ENCODE results near the gene LMCD1.

The LMCD1 gene

DNA sequence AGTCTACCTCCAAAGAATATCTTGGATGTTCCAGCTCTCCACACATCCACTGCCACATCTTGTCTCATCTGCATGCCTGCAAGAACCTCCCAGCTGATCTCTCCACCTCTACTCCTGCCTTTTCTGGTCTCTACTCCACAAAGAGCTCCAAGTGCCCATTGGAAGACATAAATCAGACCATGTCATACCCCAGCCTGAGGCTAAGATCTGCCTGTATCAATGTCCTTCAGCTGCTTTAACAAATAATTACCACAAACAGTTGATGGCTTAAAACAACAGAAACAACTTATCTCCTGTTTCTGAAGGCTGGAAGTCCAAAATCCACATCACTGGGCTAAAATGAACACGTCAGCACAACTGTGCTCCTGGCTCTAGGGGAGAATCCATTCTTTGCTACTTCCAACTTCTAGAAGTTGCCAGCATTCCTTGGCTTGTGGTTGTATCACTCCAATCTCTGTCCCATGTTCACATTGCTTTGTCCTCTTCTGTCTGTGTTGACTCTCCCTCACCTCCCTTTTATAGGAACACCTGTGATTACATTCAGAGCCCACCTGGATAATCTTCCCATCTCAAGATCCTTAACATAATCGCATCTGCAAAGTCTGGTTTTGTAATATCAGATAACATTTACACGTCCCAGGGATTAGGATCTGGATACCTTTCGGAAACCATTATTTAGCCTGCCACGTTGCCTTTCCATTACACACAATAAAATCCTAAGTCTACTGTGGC, 17.0 kb upstream of the LMCD1 start:
- no peak for DNase-seq

DNA sequence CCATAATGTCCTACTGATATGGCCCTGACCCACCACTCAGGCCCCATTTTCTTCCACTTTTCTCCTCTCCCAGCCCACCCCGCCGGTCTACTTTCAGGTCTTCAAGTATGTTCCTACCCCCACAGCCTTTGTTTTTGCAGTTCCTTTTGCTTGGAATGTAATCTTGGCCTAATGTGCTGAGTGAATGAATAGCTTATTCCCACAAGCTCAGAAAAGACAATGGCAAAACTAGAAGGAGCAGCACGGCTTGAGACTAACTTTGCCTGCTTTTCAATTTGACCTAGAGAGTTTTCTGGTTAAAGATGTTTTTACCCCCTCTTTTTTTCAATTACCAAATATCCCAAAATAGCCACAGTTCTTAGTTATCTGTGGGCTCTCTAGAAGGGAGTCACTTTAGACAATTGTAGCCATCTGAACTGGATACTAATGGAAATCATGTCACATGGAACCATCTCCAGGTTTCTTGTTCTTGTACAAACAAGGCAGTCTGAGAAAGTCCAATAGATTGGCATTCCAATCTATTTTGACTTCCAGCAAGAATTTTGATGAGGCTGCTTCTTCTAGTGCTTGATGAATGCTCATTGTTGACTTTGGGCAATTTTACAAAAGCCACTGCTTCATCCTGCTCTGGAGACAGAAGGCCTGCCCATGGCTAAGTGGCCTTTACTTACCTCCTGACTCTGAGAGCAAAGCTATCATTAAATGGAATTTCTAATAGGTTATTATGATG, 16.3 kb upstream of the LMCD1 start:
- DNase-seq = no peak

DNA sequence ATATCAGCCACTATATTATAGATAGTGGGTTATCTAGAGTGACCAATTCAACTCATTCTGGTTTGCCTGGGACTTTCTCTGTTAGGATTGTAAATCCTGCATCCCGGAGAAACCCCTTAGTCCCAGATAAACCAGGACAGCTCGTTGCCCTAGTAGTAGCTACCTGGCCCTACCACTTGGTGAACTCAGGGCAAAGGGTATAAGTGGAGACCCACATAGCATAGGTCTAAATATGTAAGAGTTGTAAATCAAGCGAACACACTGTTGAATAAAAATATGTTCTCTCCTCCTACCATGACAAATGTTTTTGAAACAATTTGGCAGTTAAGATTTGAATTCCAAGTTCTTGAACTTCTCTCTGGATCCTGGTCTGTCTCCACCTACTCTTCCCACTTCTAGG, 15.7 kb upstream of the LMCD1 start:
- DNase-seq = no peak

- no peak for DNase-seq
These were observed 15.2 kb upstream of the LMCD1 start for GRCh38 chr3:8486434-8486833.

- no peak for DNase-seq
These were observed 14.7 kb upstream of the LMCD1 start for GRCh38 chr3:8486936-8487335.

DNA sequence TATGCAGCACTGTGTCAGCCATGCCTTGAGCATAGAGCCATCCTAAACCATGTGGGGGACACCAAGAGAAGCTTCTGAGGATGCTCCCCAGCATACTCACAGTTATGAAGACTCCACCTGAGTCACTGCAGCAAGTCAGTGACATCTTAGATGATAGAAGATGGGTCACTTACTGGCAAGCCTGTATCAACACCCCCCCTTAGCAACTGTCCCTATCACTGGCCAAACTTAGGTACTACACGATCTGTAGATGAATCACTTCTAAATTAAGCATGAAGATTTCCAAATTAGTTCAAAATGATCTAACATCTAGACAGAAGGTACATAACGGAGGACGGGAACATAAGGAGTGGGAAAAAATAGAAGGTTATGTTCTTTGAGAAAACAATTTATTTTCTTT, 13.2 kb upstream of the LMCD1 start:
- DNase-seq = no peak

GRCh38 chr3:8488877-8489276, 12.7 kb upstream of the LMCD1 start:
- no peak for DNase-seq

GRCh38 chr3:8489278-8489792, 12.3 kb upstream of the LMCD1 start:
- DNase-seq = no peak

DNA sequence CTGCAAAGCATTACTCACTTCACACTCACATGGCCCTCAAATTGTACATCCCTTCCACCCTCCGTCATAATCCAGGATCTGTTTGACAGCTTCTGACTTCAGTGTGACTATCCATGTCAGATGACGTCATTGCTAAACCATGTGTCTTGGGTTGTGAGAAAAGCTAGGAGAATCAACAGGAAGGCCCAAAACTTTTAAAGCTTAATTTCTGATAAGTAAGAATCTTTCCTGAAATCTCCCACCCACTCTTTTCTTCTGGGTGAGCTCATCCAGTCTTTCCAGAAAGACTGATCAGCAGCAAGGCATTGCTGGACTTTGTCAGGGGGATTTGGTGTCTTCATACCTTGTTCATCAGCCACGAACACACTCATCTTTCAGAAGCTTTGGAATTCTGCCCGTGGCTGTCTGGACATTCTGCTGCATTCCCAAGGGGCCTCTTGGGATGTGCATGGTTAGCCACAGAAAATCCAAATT, 11.5 kb upstream of the LMCD1 start:
- DNase-seq = no peak

DNA sequence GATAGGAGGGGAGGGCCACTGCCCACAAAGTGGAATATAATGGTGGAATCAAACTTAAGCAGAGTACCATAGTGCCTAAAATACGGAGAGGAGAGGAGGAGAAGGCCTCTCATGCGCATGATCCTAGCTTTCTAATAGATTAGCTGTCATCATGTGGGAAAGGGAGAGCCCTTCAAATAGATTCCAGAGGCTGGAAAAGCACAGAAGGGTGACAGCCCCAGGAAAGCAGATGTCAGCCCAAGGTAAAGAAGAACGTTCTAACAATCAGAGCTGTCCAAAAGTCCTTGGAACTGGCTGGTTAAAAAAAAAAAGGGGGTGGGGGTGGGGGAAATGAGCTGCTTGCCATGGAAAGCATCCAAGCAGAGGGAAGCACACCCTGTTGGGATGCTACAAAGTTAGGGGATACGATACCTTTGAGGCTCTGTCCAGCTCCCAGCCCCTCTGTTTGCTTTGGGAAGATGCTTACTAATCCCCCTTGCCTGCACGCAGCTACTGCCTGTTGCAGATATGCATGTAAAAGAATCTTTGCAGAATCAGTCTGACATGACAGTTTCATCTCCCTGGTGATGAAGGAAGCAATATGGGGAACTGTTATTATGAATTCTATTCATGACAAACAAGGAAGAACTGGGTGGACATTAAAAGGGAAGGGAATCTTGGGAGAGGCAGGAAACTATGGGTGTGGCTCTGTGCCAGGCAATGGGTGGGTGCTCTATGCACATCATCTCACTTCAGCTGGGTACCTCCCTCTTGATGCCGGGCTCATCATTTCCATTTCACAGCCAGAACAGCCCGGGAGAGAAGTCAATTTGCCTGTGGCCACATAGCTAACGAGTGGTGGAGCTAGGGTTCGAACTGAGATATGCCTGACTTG, 10.1 kb upstream of the LMCD1 start:
- no peak for DNase-seq

DNA sequence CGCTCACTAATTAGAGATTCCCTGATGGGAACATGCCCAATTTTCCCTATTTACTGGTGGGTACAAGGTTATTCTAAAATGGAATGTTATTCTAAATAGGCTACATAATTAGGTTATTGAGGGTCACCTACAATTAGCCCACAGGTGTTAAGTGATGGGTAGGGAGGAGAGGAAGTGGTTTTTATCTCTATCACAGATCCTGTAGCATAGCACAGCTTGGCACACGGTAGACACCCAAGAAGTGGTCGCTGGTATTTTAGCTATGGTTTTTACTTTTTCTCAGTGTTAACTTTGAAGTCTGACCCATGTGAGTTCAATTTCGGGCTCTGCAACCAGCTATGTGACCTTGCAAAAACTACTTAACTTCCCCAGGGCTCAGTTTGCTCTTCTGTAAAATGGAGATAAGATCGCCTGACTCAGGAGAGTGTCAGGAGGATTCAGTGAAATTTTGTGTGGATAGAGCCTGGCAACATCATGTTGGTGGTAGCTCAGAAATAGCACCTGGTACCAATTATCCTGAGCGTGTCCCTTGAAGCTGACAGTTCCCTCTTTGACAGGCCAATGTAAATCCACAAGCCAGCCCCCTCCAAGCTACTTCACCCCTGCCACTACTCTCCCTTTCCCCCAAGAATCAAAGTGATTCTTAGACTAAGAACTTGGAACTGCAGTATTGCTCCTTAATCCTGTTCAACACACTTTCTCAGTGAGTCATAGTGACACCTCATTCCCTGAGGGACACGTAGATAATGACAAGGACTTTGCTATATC, 8.7 kb upstream of the LMCD1 start:
- DNase-seq = no peak

GRCh38 chr3:8493744-8494143, 7.9 kb upstream of the LMCD1 start:
- no peak for DNase-seq

DNA sequence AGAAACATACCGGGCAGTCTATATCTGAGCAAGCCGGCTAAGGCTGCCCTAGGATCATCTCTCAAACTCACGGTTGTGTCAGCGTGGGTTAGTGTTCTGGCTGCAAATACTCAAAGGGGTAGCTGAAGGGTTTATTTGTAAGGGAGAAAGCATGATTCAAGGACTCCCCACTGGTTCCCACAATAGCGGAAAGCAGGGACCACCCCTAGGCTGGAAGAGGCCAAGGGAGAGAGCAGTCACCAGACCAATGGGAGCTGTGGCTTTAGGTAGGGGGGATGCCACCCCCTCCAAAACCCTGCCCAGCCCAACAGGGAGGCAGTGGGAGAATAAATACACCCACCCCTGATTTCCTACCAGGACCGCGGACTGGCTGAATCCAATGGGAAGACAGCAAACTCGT, 7.3 kb upstream of the LMCD1 start:
- no peak for DNase-seq

DNA sequence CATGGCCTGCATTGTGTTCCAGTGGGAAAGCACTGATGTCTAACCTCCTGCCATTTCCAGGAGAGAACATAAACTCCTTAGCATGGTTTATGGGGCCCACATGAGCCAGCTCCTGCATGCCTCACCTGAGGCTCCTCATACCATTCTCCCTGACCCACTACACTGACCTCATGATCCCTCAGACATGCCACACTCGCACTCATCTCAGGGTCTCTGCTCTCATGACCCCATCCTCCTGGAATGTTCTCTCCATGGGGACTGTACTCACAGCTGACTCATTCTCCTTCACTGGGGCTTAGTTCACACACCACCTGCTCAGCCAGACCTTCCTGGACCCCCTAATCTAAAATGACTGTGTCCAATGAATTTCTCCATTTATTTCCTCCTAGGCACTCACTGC, 4.0 kb upstream of the LMCD1 start:
- no peak for DNase-seq

- DNase-seq = no peak
These were observed 2.4 kb upstream of the LMCD1 start for GRCh38 chr3:8499181-8499611.

DNA sequence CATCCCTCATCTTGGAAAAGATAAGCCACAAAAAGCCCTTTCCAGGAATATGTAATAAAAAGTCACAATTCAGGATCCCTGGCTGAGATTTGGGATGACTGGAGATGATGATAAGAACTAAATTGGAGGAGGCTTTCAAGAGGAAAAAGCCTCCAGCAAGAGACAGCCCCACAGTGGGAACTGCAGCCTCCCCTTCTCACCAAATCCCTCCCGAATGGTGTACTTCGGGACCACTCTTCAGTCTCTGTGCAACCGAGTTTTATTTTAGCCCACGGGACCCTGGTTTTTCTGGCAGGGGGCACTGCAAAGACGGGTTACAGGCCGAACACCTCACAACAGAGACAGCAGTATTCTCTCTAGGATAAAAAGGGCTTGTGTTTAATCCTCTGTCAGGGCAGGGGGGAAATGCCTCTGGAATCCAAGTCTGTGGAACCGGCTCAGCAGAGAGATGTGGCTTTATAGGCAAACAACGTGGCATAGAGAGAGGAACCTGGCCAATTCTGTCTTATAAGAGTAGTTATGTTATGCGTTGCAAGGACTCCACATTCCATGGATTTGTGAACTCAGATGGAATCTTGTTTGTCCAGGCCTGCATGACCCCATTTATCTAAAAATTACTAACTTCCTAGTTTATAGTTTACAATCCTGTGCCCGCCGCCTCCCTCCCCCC, 1.2 kb upstream of the LMCD1 start:
- DNase-seq = no peak

DNA sequence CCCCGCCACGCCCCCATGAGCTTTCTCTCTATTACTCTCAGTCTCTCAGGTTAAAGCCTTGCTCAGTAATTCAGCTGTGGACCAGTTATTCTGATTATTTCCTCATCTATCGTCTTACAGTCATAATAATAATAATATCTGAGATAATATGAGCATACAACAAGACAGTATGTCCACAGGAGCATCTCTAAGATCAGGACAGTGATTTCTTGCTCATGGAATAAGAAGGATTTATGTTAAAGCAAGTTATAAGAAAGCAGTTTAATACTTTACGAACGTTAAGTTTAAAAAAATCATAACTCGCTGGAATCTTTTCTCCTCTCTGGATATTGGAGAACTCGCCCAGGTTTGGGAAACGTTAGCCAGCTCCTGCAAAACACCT, 643 bp upstream of the LMCD1 start:
- DNase-seq = no peak

GRCh38 chr3:8503461-8503860, 1.8 kb downstream of the LMCD1 start:
- no peak for DNase-seq

DNA sequence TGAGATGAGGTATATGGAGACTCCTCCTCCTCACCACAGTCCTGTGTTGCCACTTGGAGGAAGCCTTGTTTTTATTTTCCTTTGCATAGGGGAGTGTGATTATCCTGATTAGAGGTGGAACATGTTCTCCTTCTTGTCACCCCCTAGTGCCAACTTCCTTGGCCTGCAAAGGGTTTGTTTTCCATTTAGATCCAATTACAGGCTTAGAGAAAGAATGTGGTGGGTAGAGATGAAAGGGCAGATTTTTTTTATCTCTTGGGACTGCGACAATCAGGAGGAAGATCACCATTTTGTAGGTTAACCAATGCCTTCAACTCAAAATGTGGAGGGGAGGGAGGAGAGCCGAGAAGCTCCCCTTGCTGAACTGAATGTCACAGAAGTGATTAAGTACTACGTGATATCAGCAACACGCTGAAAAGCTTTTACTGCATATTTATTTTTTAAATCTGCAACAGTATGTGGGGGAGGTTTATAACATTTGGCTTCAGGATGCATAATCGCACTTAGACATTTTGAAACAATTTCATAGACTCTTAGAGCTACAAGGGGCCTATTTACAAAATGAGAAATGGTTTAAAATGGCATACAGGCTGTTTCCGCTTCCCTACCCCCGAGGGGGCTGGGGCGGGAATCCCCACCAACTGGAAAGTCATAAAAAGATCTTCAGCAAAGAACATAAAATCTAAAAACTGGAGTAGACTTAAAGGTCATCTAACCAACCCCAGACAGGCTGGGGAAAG, 2.4 kb downstream of the LMCD1 start:
- no peak for DNase-seq

DNA sequence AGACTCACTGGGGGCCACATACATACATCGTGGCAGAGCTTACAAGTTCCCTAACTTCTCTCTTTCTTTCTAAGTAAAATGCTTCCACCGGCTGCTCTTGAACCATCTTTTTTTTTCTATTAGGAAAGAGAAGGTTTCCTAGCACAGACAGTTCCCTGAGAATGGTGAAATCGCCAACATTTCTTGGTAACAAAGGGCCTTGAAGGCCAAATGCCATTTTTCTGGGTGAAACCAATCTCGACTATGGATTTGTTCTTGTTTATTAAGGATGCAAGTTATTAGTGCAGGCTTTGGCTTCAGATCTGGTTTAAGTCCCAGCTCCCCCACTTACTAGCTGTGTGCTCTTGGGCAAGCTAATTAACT, 3.0 kb downstream of the LMCD1 start:
- no peak for DNase-seq

DNA sequence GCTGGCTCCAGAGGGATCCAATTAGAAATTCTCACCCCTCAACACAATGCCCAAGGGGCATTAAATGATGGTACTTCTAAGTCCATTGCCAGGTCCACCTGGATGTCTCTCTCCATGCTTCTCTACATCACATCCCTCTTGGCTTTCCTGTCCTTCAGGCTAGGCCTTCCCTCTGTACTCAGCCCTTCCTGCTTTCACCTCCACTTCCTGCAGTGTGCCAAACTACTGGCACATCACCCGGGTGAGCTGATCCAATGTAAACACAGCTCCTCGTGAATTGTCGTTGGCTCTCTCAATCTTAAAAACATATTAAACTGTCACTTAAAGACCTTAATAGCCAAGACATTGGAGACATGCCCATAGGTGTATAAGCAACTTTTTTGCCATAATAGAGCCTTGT, 4.0 kb downstream of the LMCD1 start:
- DNase-seq = no peak

All from activated CD8-positive, alpha-beta memory T cell treated with anti-CD3 and anti-CD28 coated beads, Interleukin-2, amount 50 U/mL, for 48 hours (primary cell).